ENCODE data around the gene FAM174B.

DNA sequence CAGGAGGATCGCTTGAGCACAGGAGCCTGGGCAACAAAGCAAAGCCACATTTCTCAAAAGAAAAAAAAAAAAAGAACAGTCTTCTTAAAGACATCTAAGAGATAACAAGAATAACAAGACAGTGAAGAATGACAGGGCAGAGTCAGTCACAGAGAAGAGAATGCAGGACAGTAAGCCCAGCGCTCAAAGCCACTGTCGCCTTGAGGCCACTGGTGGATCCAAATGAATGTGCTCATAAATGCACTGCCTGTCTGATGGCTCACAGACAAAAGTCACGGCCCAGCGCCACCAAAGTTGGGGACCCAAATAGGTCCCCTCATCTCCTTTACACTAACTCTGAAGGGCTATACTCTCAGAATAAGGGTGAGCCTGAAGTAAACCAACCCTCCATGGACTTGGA is 52.3 kb downstream of the FAM174B start:
- TF ChIP-seq, protein P1, sequence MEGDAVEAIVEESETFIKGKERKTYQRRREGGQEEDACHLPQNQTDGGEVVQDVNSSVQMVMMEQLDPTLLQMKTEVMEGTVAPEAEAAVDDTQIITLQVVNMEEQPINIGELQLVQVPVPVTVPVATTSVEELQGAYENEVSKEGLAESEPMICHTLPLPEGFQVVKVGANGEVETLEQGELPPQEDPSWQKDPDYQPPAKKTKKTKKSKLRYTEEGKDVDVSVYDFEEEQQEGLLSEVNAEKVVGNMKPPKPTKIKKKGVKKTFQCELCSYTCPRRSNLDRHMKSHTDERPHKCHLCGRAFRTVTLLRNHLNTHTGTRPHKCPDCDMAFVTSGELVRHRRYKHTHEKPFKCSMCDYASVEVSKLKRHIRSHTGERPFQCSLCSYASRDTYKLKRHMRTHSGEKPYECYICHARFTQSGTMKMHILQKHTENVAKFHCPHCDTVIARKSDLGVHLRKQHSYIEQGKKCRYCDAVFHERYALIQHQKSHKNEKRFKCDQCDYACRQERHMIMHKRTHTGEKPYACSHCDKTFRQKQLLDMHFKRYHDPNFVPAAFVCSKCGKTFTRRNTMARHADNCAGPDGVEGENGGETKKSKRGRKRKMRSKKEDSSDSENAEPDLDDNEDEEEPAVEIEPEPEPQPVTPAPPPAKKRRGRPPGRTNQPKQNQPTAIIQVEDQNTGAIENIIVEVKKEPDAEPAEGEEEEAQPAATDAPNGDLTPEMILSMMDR (IDR thresholded peaks at IDR 0.05), result no peak
- no peak for TF ChIP-seq EZH2 (IDR thresholded peaks at IDR 0.05; ENCODE audit: borderline replicate concordance, insufficient read depth, low read depth, low read length, poor library complexity, severe bottlenecking)
